Stimulated activated CD4-positive, alpha-beta T cell treated with anti-CD3 and anti-CD28 coated beads, Interleukin-2, amount 100 ng/mL, for 24 hours (primary cell): ENCODE results near the gene SGCD.

Experiments
- DNase-seq, 2 donors: peaks; one replicate each; pipeline ENCODE4 v3.0.0-alpha.2; 2020

The SGCD gene

DNA sequence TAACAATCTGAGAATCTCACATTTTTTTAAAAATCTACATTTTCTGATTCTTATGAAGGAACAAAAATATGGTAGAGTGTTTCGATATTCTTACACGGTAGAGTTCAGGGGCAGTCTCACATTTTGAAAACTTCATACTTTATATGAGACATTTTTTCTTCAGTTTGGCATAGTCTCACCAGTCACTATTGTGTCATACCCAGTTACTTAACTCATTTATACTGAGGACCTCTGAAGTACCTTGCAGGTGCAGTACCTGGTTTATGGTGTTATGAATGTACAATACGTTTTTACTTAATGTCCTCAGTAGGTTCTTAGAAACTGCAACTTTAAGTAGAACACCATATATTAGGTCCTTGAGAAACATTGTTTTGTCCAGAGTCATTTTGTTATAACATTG, 196.6 kb downstream of the SGCD start:
- DNase-seq, result no peak

DNA sequence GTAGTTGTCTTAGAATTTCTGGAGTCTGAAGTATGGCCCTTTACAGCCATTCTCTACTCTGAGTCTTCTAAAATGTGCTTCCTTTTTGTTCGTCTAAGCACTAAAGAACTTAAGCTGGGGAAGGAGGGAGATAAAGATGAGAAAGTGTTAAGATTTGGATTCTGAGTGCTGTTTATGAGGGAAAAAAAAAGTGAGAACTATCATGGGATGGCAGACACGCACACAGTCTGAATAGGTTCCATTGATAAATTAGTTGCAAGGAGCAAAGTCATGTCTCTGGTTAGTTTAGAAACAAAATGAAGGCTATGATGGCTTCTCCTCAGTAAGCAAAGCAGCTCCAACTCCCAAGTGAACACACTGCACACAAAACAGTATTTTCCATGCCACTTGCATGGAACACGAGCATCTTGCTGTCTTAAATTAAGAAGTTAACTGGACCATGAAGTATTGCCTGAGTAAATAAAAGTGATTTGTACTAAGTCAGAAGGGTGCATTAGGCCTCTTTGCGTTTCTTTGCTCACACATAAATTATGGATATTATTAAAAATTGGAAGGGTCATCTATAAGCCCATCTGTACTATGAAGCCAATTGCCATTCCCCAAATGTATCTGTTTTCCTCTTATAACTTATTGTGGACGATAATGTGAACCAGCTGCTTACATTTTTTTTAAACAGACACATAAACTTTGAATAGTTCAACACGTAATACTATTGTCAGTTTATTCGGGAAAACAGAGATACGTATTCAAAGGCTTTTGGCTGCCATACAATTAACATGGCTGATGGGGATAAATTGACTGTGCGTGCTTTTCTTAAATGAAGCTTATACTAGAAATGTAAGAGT, 199.3 kb downstream of the SGCD start:
- DNase-seq, result no peak

GRCh38 chr5:156527611-156528010, 200.6 kb downstream of the SGCD start:
- DNase-seq, result no peak

DNA sequence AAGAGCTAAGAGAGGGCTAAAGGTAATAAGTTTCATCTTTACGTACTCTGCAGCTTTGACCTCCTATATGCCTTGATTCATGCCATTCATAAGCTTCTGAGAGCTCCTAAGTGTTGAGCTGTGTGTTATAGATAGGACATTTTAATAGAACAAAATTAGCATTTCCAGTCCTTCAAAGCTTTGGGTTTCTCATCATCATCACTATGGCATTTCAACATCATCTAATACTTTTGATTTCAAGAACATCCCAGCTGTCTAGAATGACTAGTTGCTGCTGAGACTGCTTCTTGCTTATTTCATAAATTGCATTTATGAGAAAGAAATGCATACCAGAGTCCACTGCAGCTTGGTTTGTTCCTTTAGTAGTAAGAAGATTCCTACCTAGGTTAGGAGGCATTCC, 201.7 kb downstream of the SGCD start:
- no peak for DNase-seq

- DNase-seq, result no peak
These were observed 202.9 kb downstream of the SGCD start for GRCh38 chr5:156529892-156530291.

- no peak for DNase-seq
These were observed 204.2 kb downstream of the SGCD start for GRCh38 chr5:156531199-156531598.

DNA sequence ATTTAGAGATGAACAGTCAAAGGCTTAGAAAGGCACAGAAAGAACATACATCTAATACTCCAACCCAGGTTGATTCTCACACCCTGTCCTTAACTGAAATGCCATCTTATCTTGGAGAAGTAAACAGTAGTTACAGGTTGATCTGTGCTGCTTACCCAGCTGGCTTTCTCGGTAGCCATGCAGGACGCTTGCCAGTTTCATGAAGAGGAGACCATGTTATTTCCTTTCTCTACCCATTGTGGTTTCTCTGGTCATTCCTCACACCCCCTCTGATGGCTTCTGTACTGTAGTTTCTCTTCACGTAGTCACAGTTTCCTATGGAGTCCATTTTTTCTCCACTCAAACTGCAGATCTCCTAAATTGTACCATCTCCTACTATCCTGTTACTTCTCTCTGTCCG, 206.0 kb downstream of the SGCD start:
- no peak for DNase-seq

DNA sequence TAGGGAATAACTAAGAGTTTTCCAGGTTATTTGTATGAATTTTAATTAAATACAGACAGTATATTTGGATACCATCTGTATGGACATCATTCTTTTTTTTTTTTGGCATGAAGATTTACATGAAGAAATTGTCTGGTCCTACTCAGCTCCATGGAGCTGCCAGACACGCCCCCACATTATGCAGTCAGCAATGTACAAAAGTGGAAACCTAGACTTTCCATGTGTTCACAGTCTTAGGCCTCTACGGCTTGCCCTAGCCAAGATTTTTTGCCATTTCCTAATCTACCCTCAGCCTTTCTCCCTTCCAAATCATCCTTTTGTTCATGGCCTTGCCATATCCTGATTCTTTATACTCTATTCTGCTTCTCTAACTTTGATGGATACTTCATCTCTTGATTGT, 207.1 kb downstream of the SGCD start:
- DNase-seq, result no peak

- no peak for DNase-seq
These were observed 208.0 kb downstream of the SGCD start for GRCh38 chr5:156534906-156535485.

DNA sequence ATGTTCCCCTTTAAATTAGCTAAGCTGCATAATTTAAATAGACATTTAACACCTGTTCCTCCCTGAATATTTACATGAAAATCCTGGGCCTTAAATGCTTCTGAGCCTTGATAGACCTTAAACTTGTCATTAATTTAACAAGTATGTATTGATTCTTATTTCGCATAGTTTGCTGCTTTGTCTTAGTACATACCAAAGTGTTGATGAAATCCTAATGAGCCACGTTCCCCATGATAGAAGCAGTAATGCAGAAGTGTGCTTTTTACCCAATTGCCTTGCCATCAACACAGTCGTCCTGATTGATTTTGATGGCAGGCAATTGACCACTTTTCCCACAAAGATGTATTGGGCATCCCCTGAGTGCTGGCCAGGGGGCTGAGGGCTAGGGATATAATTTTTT, 213.5 kb downstream of the SGCD start:
- no peak for DNase-seq

GRCh38 chr5:156541582-156541981, 214.6 kb downstream of the SGCD start:
- no peak for DNase-seq

DNA sequence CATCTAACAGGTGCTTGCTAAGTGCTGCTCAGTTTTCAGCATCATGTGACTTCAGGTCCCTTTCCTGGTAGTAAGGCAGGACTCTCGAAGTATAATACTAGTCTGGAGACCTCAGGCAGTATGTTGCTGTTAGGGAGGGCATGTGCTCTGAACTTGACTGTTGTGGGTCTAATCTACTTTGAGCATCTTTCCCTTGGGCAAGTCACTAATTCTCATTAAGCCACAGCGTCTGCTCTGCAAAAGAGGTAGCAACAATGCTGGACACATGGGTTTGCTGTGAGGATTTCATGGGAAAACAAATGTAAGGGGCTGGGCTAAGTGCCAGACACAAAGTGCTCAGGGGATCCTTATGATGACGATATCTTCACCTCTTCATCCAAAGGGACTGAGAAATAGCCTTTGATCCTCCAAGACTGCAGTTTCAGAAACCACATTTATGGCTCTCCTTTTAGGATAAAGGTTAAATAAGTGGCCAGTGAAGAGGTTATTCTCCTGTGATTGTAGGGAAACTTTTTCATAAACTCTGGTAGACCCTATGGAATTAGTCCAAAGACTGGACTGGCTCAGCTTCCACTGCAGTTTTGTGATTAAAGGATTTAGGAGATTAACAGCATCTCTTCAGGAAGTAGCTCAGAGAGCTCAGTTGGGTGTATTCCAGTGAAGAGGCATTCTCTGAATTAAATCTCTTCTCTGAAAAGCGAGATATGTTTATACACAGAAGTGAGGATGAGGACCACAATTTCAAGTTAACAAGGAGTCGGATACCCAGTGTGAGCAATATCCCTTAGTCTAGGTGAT, 216.6 kb downstream of the SGCD start:
- no peak for DNase-seq

- no peak for DNase-seq
These were observed 225.9 kb downstream of the SGCD start for GRCh38 chr5:156552855-156553358.

GRCh38 chr5:156556666-156557406, 229.9 kb downstream of the SGCD start:
- DNase-seq, result no peak

GRCh38 chr5:156560002-156560401, 233.0 kb downstream of the SGCD start:
- no peak for DNase-seq

DNA sequence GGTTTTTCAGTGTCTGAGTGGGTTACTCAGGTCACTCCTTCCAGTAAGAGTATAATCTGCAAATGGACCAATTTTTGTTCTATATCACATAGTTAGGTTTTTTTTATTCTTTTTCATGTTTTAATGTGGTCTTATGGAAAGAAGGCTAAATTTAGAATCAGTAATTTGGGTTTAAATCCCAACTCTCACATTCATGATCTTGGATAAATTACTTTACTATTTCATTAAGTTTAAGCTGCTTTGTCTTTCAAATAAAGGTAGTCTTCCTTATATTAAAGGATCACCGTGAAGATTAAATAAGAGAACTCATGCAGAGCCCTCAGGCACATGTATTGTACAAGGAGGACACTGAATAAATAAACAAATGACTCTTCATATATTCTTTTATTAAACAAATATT, 234.7 kb downstream of the SGCD start:
- DNase-seq, result no peak

GRCh38 chr5:156570615-156571014, 243.7 kb downstream of the SGCD start:
- DNase-seq, result no peak

DNA sequence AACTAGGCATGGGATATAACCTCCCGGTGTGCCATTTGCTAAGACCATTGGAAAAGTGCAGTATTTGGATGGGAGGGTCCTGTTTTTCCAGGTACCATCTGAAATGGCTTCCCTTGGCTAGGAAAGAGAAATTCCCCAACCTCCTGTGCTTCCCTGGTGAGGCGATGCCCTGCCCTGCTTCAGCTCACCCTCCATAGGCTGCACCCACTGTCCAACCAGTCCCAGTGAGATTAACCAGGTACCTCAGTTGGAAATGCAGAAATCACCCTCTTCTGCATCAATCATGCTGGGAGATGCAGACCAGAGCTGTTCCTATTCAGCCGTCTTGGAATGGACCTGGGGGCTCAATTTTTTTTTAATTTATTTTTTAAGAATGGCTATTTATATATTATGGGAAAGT, 254.8 kb downstream of the SGCD start:
- no peak for DNase-seq

- no peak for DNase-seq
These were observed 255.2 kb downstream of the SGCD start for GRCh38 chr5:156582193-156582598.

DNA sequence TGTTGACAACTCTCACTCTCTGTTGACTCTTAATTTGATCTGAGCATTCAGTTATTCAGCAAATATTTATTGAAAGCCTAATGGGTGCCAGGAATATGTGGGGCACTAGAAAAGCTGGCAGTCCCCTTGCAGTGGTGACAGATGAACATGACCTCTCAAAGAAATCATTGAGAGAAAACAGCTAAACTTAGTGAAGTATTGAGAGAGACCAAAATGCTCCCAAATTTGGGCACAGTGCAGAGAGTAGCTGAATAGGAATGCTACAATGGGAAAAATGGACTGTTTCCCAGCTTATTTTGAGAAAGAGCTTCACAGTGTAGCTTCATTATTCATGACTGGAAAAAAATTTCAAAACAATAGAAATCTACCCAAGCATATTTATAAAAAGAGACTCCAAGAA, 257.9 kb downstream of the SGCD start:
- no peak for DNase-seq

DNA sequence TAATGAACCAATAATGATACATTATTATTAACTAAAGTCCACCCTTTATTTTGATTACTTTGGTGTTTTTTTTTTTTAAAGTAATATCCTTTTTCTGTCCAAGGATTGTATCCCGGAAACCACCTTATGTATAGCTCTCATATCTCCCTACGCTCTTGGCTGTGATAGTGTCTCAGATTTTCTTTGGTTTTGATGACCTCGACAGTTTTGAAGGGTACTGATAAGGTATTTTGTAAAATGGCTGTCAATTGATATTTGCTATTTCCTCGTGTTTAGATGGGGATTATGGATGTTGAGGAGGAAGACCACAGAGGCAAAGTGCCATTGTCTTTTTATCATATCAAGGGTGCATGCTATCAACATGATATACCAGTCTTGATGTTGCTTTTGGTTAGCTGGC, 259.0 kb downstream of the SGCD start:
- no peak for DNase-seq

DNA sequence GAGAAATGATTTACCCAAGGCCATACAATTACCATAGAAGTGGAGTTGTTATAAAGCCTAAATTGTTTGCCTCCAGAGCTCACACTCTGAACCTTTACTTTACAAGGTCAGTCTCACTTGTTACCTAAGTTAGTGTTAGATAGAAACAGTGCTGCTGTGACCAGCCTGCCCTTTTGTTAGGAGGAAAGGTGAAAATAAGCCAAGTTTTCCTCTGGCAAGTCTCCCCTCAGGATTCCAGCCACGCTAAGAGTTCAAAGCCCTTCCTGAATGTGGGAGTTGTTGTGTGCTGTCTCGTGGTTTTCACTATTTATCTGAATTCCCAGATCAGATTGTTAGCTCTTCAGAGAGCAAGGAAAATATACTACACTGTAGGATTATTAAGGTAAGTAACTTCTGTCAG, 260.0 kb downstream of the SGCD start:
- DNase-seq, result no peak

- no peak for DNase-seq
These were observed 261.3 kb downstream of the SGCD start for GRCh38 chr5:156588306-156588705.
